Skin epidermis (tissue), 12 donors: Measurements from ENCODE around the gene KRT23.
A peak's percentile ranks its signal among the peaks of the same experiment; 100 is the strongest.
"Not testable (repeated sequence)": the region's sequence is repeated elsewhere in the genome, so short reads cannot be mapped to it uniquely, and the experiment has no call there.

Experiments
- H3K27ac ChIP-seq, 21 experiments: fragments of 200-600 bp; sonication (generic) in 11 of 21; one replicate each; pipeline ENCODE4 v1.5.0; 2020; ENCODE audit warnings: mild to moderate bottlenecking in 3 of 21, inconsistent platforms in 2 of 21, moderate library complexity in 2 of 21
- H3K4me3 ChIP-seq, 7 experiments: fragments of 200-600 bp; sonication (generic) in 2 of 7; one replicate each; pipeline ENCODE4 v1.5.0; 2020; ENCODE audit warnings: inconsistent platforms in 2 of 7, mild to moderate bottlenecking in 2 of 7, moderate library complexity in 1 of 7

Gene KRT23

DNA sequence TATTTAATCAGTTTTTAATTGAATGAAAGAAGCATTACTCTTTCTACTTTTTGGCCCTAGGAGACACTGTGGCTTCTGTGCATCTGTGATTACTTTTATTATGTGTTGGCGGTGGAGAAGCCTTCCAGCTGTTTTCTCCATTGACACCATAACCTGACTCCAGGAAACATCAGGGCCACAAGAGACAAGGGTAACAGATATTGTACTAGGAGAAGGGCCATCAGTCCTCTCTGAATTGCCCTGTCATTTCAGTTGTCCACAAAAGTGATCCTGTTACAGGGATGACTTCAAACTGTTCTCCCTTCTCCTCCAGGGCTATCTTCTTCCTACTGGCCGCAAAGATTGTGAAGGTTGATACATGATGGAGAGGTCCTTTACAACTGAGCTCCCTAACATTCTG lies 14.7 kb upstream of the KRT23 start:
- Histone ChIP-seq H3K4me3 (no peak overlapping the region), H3K27ac (peak overlapping the region in 2 of 21 experiments; percentile 11 to 46)

DNA sequence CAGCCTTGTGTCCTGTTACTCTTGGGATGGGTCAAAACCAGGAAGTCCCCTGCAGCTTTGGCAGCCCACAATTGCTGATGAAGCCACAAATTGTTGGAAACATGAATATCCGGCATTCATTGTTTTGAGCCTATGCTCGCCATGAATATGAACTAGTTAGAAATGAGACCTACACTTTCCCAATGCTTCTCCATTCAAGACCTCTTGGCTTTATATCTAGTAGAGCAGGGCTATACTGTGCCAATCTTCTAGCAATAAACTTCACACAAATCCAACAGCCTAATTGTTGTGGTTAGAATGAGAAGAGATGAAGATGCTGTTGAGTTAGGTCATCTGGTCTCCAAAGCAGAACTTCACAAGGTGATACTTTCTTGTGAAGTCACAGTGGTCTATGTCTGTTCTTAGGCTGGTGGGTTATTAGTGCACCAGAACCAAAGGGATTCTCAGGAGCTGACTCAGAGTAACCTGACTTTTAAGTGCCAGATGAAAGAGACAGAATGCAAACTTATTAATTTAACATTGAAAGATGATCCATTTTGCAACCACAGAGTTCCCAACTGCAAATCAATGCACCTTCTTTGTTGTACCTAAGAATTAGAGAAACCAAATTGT lies 13.7 kb upstream of the KRT23 start:
- no peak overlapping the region for H3K27ac ChIP-seq
- no peak overlapping the region for H3K4me3 ChIP-seq

DNA sequence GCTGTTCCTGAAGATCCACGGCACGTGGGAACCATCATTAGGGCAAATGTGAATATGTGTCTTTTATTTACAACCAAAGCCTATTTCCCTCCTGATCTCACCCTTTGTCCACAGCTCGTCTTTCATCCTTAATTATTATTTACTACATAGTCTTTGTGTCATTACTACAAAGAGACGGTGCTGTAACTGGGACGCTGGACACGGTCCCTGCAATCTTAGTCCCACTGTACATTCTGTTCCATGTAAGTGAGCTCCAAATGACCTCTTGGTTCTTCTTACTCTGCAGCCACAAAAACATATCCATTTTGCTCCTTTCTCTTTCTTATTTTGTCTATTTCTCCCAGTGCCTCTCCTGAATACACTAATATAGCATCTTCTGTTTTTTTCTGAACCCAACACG lies 12.7 kb upstream of the KRT23 start:
- Histone ChIP-seq H3K4me3 (no peak overlapping the region), H3K27ac (no peak overlapping the region)

DNA sequence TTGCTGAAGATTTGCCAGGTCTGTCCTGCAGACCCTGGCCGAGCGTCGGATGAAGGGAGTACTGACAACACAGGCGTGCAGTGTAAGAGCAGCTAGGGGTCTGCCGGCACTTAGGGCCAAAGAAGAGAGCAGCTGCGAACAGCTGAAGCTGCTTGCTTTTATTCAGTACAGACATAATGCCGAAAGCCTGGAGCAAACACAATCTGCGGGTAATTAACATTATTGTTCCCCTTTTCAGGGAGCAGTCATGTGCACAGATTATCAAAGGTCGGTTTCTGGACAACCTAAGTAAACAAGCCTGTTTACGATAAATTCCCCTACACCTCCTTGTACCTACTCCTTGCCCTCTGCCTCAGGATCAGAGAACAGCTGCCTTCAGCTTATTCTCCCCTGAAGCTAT lies 12.0 kb upstream of the KRT23 start:
- no peak overlapping the region for H3K4me3 ChIP-seq

DNA sequence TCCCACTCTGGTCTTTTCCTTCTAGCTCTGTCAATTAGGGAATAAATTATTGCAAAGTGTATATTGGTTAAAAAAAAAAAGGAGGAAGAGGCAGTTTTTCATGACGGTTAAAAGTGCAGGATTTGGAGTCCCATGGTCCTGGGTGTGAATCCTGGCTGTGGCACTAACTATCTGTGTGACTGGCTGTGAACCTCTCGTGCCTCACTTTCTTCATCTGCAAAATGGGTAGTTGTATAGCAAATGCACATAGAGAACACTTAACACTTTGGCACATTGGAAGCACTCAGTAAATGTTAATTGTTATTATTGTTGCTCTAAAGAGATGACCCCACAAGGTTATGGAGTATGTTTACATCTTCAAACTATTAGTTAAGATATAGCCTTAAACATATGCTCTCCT lies 10.5 kb upstream of the KRT23 start:
- Histone ChIP-seq H3K4me3 (no peak overlapping the region), H3K27ac (no peak overlapping the region)

More for the DNA sequence above, 12.0 kb upstream of the KRT23 start:
- no peak overlapping the region for H3K27ac ChIP-seq

DNA sequence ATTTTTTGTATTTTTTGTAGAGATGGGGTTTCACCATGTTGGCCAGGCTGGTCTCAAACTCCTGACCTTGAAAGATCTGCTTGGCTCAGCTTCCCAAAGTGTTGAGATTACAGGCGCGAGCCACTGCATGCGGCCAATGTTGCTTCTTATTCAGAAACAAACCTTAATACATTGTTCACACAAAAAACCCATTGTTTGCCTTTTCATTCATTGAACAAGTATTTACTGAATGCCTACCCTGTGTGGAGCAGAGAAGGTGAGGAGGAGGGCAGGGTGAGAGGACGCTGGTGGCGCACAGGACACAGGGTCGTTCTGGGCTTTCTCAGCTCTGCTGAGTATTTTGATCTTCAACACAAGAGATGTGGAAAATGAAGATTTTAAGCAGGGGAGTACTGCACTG lies 8.0 kb upstream of the KRT23 start:
- Histone ChIP-seq H3K4me3 (no peak overlapping the region), H3K27ac (no peak overlapping the region)

DNA sequence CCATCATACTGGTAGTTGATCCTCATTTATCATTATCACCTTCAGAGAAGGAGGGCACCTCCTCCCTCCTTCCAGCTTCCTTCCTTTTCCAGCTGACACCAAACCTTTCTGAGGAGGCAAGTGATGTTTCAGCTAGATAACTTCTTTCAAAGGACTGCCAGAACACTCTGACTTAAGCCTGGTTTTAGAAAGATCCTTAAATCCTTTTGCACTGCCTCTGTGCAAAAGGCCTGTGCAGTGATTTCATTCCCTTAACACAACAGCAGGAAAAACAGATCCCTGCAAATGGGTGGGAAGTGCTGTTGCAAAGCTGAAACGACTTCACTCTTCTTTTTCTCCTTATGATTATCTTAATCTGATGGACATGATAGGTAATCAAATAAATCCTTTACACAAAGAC lies 7.1 kb upstream of the KRT23 start:
- Histone ChIP-seq H3K27ac (no peak overlapping the region), H3K4me3 (no peak overlapping the region)

DNA sequence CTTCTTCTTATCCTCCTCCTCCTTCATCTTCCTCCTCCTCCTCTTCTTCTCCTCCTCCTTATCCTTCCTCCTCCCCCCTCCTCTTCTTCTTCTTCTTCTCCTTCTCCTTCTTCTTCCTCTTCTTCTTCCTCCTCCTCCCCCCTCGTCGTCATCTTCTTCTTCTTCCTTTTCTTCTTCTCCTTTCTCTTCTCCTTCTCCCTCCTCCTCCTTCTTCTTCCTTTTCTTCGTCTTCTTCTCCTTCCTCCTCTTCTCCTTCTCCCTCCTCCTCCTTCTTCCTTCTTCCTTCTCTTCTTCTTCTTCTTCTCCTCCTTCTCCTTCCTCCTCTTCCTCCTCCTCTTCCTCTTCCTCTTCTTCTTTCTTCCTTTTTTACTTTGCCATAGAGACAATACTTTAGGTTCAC lies 5.1 kb upstream of the KRT23 start:
- no peak overlapping the region for H3K4me3 ChIP-seq
- no peak overlapping the region for H3K27ac ChIP-seq

DNA sequence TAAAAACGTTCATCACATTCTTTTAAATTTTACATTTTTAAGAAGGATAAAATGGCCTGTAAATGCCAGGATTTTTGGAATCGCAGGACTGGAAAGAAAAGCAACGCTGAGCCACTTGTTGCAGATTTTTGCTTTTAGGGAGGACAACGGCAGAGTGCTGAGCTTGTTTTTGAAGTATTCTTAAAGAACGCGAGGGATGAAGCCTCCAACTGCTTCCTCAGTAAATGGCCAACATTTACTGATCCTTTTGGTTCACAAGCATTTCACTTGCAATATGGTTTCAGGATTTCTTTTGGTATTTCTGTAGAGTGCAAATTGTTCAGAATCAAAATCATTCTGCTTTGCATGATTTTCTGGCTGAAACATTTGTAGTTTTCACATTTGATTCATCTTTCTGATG lies 2.8 kb upstream of the KRT23 start:
- no peak overlapping the region for H3K27ac ChIP-seq
- H3K4me3 ChIP-seq, result no peak overlapping the region

DNA sequence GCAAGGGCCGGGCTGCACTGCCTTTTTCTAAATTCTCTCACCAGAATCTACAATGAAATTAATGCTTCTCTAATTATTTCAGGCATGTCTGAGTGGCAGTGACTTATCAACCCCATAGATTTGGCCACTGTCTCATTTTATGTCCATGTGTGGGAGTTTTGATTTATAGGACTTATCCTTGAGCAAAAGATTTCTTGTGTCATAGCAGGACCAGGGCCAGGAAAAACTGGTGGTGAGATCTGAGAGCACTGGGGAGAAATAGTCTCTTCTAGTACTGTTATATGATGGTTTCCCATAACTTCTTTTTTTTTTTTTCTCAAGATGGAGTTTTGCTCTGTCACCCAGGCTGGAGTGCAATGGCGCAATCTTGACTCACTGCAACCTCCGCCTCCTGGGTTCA lies 1.5 kb upstream of the KRT23 start:
- no peak overlapping the region for H3K4me3 ChIP-seq
- H3K27ac ChIP-seq, result no peak overlapping the region

DNA sequence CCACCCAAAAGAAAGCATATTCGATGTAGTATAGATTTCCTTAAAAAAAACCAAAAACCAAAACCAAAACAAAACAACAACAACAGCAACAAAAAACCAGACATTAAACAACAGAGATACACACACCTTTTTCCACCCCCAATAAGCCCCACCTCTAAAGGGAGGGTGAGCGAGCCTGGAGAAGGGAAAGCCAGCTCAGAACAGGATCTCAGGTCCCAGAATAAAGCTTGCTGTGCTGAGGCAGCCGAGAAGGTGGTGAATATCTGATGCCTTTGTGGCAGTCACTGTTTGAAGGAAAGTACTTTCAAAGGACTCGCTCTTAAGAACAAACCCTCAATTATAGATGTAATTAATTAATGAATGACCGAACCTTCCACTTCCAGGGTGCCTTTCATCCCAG lies 470 bp downstream of the KRT23 start:
- Histone ChIP-seq H3K27ac (peak overlapping the region in 10 of 21 experiments; percentile 11 to 68 (median 38)), H3K4me3 (peak overlapping the region in 1 of 7 experiments; percentile 23)

DNA sequence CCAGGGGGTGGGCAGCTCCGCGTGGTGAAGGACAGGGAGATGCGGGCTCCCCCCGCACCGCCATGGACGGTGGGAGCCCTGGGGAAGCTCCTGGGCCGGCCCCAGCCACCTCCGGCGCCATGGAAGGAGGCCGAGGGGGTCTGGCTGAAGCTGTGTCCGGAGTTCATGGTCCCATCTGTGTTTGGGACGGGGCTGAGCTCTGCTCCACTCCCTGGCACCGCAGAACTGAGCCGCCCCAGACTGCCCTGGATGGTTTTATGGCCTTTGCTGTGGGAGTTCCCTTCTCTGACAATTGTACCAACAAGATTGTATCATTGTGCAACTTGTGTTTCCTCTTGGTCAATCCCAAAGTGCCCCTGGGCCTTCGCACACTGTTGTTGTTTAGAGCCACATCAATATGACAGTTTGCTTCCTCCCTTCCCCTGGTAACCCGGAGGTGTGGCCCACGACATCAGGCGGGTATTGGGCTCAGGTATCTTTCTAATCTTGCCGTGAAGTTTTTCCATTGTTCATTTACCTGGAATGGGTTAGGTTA lies 942 bp downstream of the KRT23 start:
- peak overlapping the region in 13 of 21 experiments; percentile 6 to 77 (median 61) for H3K27ac ChIP-seq
- peak overlapping the region in 4 of 7 experiments; percentile 2 to 43 (median 19) for H3K4me3 ChIP-seq

DNA sequence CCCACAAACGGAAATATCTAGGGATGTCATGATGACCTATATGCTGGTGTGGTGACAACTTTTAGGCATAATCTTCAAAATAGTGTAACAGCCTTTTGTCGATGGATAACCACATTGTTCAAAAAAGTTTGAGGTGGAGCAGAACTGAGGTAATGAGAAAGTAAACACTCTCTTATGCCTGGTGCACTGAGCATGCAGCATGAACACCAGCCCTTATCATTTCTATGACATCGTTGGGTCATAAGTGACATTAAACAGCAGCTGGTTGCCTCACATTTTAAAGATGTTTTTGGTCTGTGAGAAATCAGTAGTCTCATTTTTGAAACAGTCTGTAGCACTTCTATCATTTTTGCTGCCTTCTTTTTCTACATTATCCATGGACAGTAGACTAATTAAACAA lies 1.8 kb downstream of the KRT23 start:
- Histone ChIP-seq H3K4me3 (peak overlapping the region in 5 of 7 experiments; percentile 2 to 43 (median 15)), H3K27ac (peak overlapping the region in 3 of 21 experiments; percentile 61 to 76 (median 73))

DNA sequence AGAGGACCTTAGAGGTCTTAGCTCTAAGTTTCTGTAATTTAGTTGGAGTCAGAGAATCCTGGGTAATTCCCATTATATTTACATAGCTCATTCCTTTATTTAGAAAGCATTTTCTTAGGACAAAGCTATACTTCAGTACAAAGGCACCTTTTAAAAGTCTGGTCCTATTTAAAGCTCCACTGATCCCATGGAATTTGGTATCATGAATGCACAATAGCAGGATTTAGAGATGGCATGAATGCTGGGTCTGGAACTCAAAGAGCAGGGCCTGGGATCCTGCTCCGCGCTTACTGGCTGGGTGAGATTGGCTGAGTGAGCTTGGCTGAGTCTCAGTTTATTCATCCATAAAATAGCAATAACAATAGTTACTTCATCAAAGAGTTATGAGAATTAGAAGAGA lies 4.8 kb downstream of the KRT23 start:
- Histone ChIP-seq H3K4me3 (no peak overlapping the region), H3K27ac (no peak overlapping the region)

DNA sequence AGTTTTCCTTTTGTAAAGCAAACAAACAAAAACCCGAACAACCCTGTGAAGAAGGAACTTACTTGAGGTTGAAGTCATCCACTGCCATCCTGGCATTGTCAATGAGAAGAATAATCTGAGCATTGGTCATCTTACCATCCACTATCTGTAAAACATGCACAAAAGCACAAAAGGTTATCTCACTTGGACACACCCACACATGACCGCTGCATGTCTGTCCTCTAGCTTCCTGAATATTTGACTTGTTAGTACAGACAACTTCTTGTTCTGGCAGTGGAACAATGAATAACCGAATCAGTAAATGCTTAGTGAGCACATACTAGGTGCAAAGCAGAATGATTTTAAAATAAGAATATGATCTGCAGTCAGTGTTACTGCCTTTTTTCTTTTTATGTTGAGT lies 6.1 kb downstream of the KRT23 start:
- no peak overlapping the region for H3K27ac ChIP-seq
- H3K4me3 ChIP-seq, result no peak overlapping the region

DNA sequence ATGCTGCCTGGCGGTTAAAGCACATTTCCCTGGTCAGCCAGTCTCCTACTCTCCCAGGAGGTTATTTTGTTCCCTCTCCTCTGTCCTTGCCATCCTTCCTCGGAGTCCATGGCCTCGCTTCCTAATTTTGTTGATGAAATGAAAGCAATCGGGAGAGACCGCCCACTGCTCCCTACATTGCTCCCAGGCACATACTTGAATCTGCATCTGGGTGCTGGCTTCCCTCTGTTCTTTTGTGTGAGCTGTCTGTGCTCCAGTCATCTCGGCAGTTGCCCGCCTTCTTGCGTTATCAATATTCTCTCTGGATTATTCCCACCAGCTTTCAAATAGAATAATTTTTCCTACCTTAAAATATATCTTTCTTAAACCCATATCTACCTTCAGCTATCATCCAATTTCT lies 11.1 kb downstream of the KRT23 start:
- no peak overlapping the region for H3K27ac ChIP-seq
- H3K4me3 ChIP-seq, result no peak overlapping the region

DNA sequence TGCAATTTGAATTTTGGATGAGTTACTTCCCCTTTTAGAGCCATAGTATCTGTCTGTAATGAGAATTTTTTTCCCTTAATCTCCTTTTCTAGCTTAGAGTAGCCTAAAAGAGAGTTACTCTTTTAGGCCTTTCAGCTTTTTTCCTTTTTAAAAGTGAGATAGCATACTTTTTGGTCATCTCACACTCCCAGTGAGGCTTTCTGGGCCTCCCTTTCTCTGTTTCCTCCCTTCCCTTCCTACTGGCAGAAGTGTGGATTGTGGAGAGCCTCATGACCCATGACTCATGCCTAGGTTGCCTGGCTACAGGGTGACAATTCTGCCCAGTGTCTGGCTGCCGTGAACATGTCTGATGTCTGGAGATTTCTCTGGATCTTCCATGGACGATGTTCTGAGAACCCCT lies 15.2 kb downstream of the KRT23 start:
- H3K4me3 ChIP-seq, result no peak overlapping the region
- peak overlapping the region in 14 of 21 experiments; percentile 11 to 80 (median 54) for H3K27ac ChIP-seq

DNA sequence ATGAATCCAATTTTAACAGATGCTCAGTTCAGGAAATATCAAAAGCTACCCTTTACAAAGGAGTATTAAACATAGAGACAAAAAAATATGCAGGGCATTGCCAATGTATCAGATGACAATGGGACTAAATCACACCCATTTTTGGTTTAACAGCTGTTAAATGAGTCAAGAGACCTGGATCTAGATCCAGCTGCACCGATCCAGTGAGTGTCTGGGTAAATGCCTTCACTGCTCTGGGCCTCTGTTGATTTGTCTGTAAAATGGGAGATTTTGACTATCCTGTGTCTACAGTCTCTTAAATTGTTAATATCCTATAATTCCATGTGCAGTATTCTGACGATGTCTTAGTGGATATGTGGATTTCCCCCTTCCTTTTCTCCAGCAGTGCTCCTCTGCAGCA lies 16.4 kb downstream of the KRT23 start:
- no peak overlapping the region for H3K4me3 ChIP-seq
- H3K27ac ChIP-seq, result no peak overlapping the region

DNA sequence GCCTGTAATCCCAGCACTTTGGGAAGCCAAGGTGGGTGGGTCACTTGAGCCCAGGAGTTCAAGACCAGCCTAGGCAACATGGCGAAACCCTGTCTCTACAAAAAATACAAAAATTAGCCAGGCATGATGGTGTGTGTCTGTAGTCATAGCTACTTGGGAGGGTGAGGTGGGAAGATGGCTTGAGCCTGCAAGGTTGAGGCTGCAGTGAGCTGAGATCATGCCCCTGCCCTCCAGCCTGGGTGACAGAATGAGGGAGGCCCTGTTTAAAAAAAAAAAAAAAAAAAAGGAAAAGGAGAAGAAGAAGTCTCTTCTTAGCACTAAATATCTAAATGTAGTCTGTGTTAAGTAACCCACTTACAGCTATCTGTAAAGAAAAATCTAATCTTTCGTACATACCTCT lies 20.3 kb downstream of the KRT23 start:
- H3K27ac ChIP-seq, H3K4me3 ChIP-seq: not testable (repeated sequence)

DNA sequence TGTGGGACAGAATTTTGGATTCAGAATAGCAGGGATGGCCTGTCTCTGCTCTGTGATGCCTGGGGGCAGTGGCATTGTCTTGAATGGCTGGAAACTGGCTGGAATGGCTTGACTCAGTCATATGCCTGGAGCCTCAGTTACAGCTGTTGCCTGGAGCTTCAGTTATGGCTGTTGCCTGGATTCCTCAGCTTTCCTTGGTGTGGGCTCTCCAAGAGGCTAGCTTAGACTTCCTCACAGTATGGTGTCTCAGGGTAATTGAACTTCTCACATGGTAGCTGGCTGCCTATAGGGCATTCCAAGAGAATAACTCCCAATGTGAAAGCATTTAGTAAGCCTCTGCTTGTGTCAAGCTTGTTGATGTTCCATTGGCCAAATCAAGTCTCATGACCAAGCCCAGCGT lies 21.1 kb downstream of the KRT23 start:
- H3K4me3 ChIP-seq, result no peak overlapping the region
- peak overlapping the region in 6 of 21 experiments; percentile 28 to 64 (median 40) for H3K27ac ChIP-seq

DNA sequence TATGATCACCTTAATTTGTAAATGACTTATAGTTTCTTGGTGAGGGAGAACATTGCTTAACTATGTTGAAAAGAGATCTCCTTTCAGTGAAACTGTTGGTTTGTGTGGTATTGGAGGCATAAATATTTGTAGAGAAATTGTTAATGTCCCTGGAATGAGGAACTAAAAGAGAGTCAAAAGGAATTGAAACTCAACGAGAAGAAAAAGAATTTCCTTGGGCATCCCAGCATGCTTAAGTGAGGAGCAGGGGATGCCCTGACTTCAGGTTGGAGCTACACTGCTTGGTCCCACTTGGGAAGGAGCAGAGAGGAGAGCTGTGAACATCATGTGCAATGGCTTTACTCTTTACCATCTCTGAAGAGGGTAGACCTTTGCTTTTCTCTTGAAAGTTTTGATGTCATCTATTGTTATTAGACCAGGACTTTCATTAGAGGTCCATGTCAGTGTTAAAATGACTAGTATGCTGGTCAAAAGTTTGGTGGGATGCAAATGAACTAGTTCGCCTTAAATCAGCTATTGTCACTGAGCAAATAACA lies 21.7 kb downstream of the KRT23 start:
- H3K27ac ChIP-seq, result peak overlapping the region in 8 of 21 experiments; percentile 28 to 64 (median 42)
- no peak overlapping the region for H3K4me3 ChIP-seq

DNA sequence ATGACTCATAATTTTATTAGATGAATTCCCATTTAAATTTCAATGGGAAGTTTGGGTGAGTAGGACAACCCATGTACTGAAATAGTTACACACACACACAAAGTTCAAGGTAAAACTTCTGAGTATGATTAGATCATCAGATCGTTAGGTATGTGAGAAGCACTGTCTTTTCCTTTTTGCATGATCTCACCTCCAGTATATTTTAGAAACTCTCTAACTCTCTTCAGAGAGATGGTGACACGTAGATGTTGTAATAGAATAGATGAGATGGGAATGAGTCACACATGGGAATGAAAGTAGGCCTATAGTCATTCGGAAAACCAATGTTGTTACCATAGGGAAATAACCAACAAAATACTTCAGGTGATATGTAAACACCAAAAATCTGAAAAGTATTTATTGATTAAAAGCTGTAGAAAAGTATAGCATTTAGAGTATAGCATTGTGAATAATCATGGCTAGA lies 22.2 kb downstream of the KRT23 start:
- Histone ChIP-seq H3K27ac (peak overlapping the region in 6 of 21 experiments; percentile 29 to 64 (median 42)), H3K4me3 (no peak overlapping the region)
